Pulmonary artery endothelial cell (primary cell): ENCODE data around the gene IKBKE. TPM values are rescaled to one million over a fixed set of nuclear protein-coding genes. Genes with fewer than 3 reads are reported as not detected.
A peak's percentile ranks its signal among the peaks of the same experiment; 100 is the strongest.

Experiments
- DNase-seq: peaks from one replicate; pipeline ENCODE4 v3.0.0-alpha.2; 2011; ENCODE audit warnings: low read depth, low spot score
- total RNA-seq: library from RNA; depleted of rRNA; stranded (reverse); fragments of >200 nt; gene quantifications from 2 replicates; pipeline ENCODE4 v1.2.3, GENCODE V29; 2014

The IKBKE gene
- total RNA-seq = 14.8 and 19.2 TPM in 2 replicates

DNA sequence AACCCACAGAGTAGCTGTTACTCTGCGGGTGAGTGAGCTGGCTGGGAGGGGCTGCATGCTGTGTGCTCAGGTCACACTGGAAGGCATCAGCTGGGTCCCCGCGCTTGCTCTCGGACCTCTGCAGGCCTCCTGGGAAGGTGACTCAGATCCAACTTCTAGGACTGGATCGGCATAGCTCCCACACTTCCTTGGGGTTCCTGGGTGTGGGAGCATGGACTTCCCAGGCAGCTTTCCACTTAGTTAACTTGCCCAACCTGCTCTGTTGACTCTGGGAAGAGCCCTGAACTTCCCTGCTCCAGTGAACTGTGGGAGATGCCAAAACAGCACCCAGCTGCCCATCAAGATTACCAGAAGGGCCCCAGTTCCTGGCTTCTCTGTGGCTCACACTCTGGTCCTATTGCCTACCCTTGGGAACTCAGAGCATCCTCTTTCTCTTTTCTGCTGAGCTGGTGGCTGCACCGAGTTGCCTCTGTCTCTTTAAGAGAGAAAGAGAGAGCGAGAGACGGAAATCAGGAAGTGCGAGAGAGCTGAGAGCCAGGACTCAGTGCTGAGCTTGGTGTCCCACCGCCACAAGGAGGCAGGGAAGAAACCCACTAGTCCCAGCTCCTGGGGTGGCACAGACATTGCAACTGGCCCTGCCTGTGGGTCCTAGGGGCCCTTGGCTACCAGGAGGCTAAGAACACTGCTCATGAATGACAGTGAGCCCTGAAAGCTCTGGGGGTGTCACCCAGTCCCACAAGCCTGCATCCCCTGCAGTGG lies at the start of gene IKBKE:
Gene IKBKE, plus strand, starts transcription at position 544 of the 759 bp plus-strand sequence. CDS start 2,752 bp downstream, outside the sequence.
- no peak for DNase-seq

DNA sequence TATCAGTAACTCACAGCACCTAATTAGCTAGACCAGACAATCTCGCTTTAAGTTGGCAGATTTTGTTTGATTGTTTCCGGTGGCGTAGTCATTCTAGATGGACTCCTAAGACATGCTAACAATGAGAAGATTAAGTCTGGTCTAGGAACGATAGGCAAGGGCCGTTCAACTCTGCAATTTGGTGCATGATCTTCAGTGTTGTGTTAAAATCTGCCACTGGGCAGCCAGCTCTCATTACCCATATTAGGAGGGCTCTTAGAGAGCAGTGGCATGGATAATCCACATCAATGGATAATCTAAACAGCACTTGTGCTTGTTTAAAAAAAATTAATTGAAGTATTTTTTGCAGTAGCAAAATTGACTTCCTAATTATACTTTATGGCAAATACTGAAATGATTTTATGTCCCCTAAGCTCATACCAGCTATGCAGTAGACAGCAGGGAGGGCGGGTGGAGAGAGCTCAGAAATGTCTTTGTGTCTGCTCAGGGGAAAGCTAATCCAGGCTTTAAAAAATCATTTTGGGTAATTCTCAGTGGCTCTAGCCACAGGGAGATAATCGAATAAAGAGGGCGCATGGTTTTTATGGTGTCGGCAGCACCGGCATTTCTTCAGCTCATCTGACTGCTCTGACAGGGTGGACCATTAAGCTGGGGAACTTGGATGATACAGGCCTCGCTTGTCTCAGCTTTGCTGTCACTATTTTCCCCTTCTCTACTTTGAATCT lies 48.5 kb upstream of the IKBKE start:
- DNase-seq = no peak

GRCh38 chr1:206422525-206422924 lies 47.8 kb upstream of the IKBKE start:
- DNase-seq = no peak

GRCh38 chr1:206427291-206427690 lies 43.0 kb upstream of the IKBKE start:
- no peak for DNase-seq

DNA sequence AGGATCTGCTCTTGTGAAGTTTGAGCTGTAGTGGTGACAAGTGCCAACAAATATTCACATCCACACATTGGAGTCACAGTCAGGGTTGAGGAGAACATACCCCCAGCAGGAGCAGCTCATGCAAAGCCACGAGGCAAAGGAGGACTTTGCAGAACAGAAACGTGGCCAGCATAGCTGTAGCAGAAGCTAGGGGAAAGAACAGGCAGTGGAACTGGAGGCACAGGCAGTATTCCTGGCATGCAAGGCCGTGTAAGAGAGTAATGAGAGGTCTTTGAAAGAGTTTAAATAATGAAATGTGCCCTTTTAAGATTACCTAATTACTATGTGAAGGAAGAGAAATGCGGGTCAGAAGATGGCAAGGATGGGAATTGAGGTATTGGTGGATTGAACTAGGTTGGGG lies 40.9 kb upstream of the IKBKE start:
- no peak for DNase-seq

- DNase-seq = peak; percentile 80
These were observed 40.0 kb upstream of the IKBKE start for GRCh38 chr1:206430031-206430983.

- DNase-seq = no peak
These were observed 34.8 kb upstream of the IKBKE start for GRCh38 chr1:206435445-206435844.

DNA sequence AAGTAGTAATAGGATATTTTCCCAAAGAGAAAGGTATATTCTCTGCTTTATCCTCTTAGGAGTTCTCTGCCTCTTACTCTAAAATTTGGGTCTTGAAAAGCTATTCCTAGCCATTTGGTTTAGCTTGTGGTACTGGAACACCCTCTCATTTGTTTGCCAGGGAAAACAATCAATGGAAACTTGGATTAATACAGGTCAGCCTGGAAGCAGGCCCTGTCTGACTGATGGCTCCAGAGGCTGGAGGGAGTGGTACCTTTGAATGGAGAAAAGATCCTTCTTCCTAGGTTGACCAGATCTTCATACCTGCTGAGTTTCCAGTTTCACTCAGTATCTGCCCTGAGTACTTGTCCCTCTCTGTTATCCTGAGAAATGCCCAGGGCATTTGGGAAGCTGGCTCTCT lies 31.7 kb upstream of the IKBKE start:
- DNase-seq = no peak

- no peak for DNase-seq
These were observed 31.1 kb upstream of the IKBKE start for GRCh38 chr1:206439205-206439604.

GRCh38 chr1:206441336-206441967 lies 28.8 kb upstream of the IKBKE start:
- DNase-seq = no peak

DNA sequence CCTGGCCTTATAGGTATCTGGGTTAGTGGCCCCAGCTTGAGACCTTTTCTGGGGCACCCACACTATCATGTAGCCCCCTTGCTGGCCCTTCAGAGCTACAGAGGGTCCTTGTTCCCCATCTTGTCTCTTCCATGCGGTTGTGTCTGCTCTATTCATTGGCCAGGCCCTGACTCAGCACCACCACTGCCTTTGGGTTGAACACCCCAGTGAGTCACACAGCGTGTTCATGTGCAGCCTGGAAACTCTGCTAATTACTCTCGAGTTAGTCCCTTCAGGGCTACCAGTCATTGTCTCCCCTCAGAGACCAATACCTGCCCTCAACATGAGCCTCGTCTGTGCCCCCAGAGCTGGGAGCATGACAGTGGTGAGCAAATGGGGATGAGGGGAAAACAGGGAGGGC lies 28.2 kb upstream of the IKBKE start:
- no peak for DNase-seq

GRCh38 chr1:206445116-206445515 lies 25.2 kb upstream of the IKBKE start:
- no peak for DNase-seq

GRCh38 chr1:206445911-206446356 lies 24.3 kb upstream of the IKBKE start:
- DNase-seq = no peak

- no peak for DNase-seq
These were observed 23.4 kb upstream of the IKBKE start for GRCh38 chr1:206446688-206447421.

DNA sequence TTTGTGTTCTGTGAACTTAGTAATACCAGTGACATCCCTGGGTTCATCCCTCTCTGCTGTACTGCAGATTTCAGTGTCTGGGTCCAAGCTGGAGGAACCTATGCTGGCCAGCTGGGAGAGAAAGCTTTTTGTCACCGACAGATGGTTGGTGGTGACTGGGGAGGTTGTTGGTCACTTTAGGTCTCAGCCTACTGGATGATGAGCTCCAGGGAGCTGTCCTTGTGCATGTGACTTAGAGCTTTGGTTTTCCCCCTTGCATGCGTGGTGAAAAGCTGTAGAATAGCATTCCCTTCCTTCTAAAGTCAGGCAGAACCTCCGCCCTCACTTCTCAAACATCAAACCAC lies 22.9 kb upstream of the IKBKE start:
- DNase-seq = no peak

GRCh38 chr1:206447792-206448191 lies 22.5 kb upstream of the IKBKE start:
- no peak for DNase-seq

GRCh38 chr1:206448471-206448870 lies 21.8 kb upstream of the IKBKE start:
- no peak for DNase-seq

DNA sequence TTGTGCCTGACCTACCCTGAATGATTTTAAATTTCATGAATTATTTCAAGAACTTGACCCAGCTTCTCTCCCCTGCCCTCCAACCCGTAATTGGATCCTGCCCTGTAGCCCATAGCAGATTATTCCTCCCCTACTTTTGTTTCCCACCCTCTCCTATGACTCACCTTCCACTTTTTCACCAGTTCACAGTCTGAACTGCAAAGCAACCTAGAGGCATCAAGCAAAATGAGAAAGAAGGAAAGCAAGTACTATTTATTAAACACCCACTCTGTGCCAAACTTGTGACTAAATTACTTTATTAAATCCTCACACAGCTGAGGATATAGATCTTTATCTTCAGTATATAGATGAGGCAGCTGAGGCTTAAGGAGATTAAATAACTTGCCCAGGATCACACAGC lies 20.7 kb upstream of the IKBKE start:
- DNase-seq = no peak

DNA sequence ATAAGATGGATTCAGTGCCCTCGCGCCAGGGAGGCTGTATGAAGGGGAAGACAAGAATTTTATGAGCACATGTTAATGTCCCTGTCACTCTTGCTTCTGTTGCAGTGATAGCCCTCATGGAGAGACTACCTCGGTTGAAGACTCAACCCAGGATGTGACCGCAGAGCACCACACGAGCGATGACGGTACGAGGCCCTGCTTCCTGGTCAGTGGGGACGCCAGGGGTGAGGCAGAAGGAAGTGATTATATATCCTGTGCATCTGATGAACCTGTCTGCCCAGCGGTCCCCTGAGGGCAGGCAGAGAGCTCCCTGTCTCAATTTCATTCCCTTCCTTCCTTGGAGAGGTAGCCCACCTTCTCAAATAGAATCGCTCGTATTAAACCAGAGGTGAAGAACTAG lies 20.0 kb upstream of the IKBKE start:
- DNase-seq = no peak

- no peak for DNase-seq
These were observed 19.1 kb upstream of the IKBKE start for GRCh38 chr1:206451134-206451686.
